Ureter (tissue), 1 donor: Measurements from ENCODE around the gene RNF152. TPM values are rescaled to one million over a fixed set of nuclear protein-coding genes. Genes with fewer than 3 reads are reported as not detected.

ENCODE experiments used
- DNase-seq: peaks from one replicate; pipeline ENCODE4 v3.0.0-alpha.2; 2020; ENCODE audit warnings: low spot score
- total RNA-seq: library from RNA; stranded (reverse); gene quantifications from one replicate; pipeline ENCODE4 v1.2.4, GENCODE V29; 2023
- donor health status: DM: yes; HTN: yes; CAD: no.

RNF152 gene
- 52.9 TPM for total RNA-seq

- peak; percentile 57 for DNase-seq
Measured at GRCh38 chr18:61892683-61893308, at the start of gene RNF152. RNF152 (minus strand) TSS chr18:61893007; CDS start chr18:61816463, 76,544 bp downstream.

- no peak for DNase-seq
Measured at GRCh38 chr18:61941948-61942471, 49.2 kb upstream of the RNF152 start.

- no peak for DNase-seq
Measured at GRCh38 chr18:61939046-61939674, 46.4 kb upstream of the RNF152 start.

GRCh38 chr18:61935362-61935761 lies 42.6 kb upstream of the RNF152 start:
- DNase-seq, result no peak

GRCh38 chr18:61931654-61932379 lies 39.0 kb upstream of the RNF152 start:
- DNase-seq, result no peak

GRCh38 chr18:61929881-61930640 lies 37.3 kb upstream of the RNF152 start:
- no peak for DNase-seq

- no peak for DNase-seq
Measured at GRCh38 chr18:61926532-61926931, 33.7 kb upstream of the RNF152 start.

- DNase-seq, result no peak
Measured at GRCh38 chr18:61924550-61924949, 31.7 kb upstream of the RNF152 start.

- no peak for DNase-seq
Measured at GRCh38 chr18:61922435-61922834, 29.6 kb upstream of the RNF152 start.

GRCh38 chr18:61921621-61922235 lies 28.9 kb upstream of the RNF152 start:
- DNase-seq, result no peak

- DNase-seq, result no peak
Measured at GRCh38 chr18:61917818-61918217, 25.0 kb upstream of the RNF152 start.

- no peak for DNase-seq
Measured at GRCh38 chr18:61912476-61912875, 19.7 kb upstream of the RNF152 start.

GRCh38 chr18:61910101-61910500 lies 17.3 kb upstream of the RNF152 start:
- no peak for DNase-seq

GRCh38 chr18:61908661-61909060 lies 15.9 kb upstream of the RNF152 start:
- DNase-seq, result no peak

GRCh38 chr18:61901323-61901986 lies 8.6 kb upstream of the RNF152 start:
- peak; percentile 54 for DNase-seq

- no peak for DNase-seq
Measured at GRCh38 chr18:61900504-61901281, 7.9 kb upstream of the RNF152 start.

GRCh38 chr18:61898640-61899101 lies 5.9 kb upstream of the RNF152 start:
- DNase-seq, result no peak

- peak; percentile 84 for DNase-seq
Measured at GRCh38 chr18:61896757-61897156, 4.0 kb upstream of the RNF152 start.

- DNase-seq, result no peak
Measured at GRCh38 chr18:61896118-61896517, 3.3 kb upstream of the RNF152 start.
